Activated B cell treated with CpG ODN at 0.5 μM for 24 hours (primary cell): ENCODE results near the gene LRRC1. TPM values are rescaled to one million over a fixed set of nuclear protein-coding genes. Genes with fewer than 3 reads are reported as not detected.

Experiments
- ATAC-seq: fragments of 200-7000 bp; cut with Tn5 transposase; one replicate; pipeline ENCODE4 v1.10.0; 2021; ENCODE audit warnings: low read depth, mild to moderate bottlenecking, moderate library complexity
- CTCF ChIA-PET: fragments of 350-600 bp; sonication (Branson Sonifier 250); formaldehyde crosslinking; loops from one replicate; lab custom pipeline; 2021; ENCODE audit warnings: antibody characterized with exemption; lab: Charles Lee
- POLR2A ChIA-PET: fragments of 350-600 bp; sonication (Branson Sonifier 250); formaldehyde crosslinking; loops from one replicate; lab custom pipeline; 2021; ENCODE audit warnings: antibody characterized with exemption; lab: Charles Lee
- DNase-seq: peaks from one replicate; pipeline ENCODE4 v3.0.0; 2022
- H3K27ac Mint-ChIP-seq: one replicate; pipeline ENCODE4 v1.8.0; 2020; ENCODE audit warnings: mixed read lengths
- H3K27me3 Mint-ChIP-seq: one replicate; pipeline ENCODE4 v1.8.0; 2021; ENCODE audit warnings: mixed read lengths
- H3K36me3 Mint-ChIP-seq: one replicate; pipeline ENCODE4 v1.8.0; 2021; ENCODE audit warnings: low read depth, mixed read lengths
- H3K4me1 Mint-ChIP-seq: one replicate; pipeline ENCODE4 v1.8.0; 2021; ENCODE audit warnings: mixed read lengths
- H3K4me3 Mint-ChIP-seq: one replicate; pipeline ENCODE4 v1.8.0; 2020; ENCODE audit warnings: mild to moderate bottlenecking, mixed read lengths
- H3K9me3 Mint-ChIP-seq: one replicate; pipeline ENCODE4 v1.8.0; 2020; ENCODE audit warnings: mixed read lengths
- intact Hi-C: fragments of 100-400 bp; cut with micrococcal nuclease; formaldehyde crosslinking; loops from one replicate; pipeline ENCODE4 v1.15.1; 2024
- total RNA-seq: library from RNA; stranded (reverse); gene quantifications from 2 replicates; pipeline ENCODE4 v1.2.3, GENCODE V29; 2022
- TF ChIP-seq, protein P1 (sequence below): fragments of 200-600 bp; IDR thresholded peaks from one replicate; pipeline ENCODE4 v1.8.0; 2022; ENCODE audit warnings: antibody characterized with exemption, mild to moderate bottlenecking

The LRRC1 gene
- total RNA-seq, 1 donor from 2014 or later: 4.7 TPM

DNA sequence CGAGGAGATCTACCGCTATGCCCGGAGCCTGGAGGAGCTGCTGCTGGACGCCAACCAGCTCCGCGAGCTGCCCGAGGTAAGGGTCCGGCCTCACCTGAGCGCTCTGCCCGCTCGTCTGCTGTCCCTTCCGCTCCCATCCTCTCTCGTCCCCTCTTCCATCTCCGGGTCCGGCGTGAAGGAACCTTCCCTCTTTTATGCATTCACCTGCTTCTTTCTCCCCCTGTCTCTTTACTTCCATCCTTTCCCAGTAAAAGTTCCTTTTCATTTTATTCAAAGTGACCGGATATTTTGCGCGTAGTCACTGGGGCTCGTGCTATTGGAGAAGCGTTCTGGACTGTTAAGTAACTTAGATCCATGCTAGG, 516 bp downstream of the LRRC1 start:
- peaks cover 12% of the 10 kb centered on the region for H3K36me3 Mint-ChIP-seq
- TF ChIP-seq, protein P1, sequence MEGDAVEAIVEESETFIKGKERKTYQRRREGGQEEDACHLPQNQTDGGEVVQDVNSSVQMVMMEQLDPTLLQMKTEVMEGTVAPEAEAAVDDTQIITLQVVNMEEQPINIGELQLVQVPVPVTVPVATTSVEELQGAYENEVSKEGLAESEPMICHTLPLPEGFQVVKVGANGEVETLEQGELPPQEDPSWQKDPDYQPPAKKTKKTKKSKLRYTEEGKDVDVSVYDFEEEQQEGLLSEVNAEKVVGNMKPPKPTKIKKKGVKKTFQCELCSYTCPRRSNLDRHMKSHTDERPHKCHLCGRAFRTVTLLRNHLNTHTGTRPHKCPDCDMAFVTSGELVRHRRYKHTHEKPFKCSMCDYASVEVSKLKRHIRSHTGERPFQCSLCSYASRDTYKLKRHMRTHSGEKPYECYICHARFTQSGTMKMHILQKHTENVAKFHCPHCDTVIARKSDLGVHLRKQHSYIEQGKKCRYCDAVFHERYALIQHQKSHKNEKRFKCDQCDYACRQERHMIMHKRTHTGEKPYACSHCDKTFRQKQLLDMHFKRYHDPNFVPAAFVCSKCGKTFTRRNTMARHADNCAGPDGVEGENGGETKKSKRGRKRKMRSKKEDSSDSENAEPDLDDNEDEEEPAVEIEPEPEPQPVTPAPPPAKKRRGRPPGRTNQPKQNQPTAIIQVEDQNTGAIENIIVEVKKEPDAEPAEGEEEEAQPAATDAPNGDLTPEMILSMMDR: no peak
- no peaks in the 10 kb centered on the region for H3K9me3 Mint-ChIP-seq
- peak overlapping the region; percentile 99 for H3K4me3 Mint-ChIP-seq
- CTCF ChIA-PET: interaction anchor here (1.5 to 1.6 kb wide), 2 partner anchors 13 to 67 kb away, joined by 6 read pairs; no protein-coding TSS in a partner anchor
- POLR2A ChIA-PET: interaction anchor here (0.6 to 1.8 kb wide), 7 partner anchors 18 to 800 kb away, joined by 3 to 8 read pairs (median 4); partner anchors contain the start of genes FBXO9, GCLC and GSTA4
- peaks cover 27% of the 10 kb centered on the region for H3K4me1 Mint-ChIP-seq
- no peak for DNase-seq
- peak overlapping the region; percentile 79 for H3K27ac Mint-ChIP-seq
- intact Hi-C loops: loop anchor here (2.0 to 10.0 kb wide), 3 partner anchors 1131 to 1511 kb away; partner anchors contain the start of genes MCM3 and TRAM2
- peaks cover 2% of the 10 kb centered on the region for H3K27me3 Mint-ChIP-seq
- ATAC-seq: no peak

DNA sequence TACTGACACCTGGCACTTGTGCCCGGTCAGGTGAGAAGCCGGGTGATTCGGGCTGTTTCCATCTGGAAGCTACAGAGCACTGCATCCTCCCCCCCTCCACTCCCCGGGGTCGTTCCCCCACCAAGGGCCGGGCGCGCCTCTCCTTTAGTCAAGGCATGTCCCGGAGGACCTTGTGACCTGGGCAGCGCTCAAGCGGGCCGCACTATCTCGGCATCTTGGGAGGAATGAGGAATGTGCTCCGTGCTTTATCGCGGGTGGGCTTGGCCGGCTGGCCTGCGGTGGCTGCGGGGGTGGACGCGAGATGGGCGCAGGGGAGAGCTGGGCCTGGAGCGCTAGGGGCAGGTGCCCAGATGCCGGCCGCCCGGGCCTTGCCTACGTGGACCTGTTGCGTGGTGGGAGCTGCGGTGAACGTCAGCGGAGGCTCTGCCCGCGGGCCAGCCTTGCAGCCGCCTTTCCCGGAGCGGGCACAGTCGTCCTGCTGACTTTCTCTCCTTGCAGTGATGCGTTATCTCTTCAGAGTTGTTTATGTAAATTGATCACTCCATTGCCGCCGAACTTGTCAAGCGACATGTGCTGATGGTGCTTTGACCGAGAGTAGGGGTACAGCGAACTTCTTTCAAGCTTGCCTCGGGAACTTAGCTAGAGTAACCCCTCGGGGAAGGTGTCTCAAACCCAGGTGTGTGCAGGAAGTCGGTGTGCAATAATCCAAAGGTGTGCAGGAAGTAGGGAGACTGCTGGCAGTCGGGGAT, 1.1 kb downstream of the LRRC1 start:
- TF ChIP-seq, protein P1: no peak
- POLR2A ChIA-PET: interaction anchor here (1.8 kb wide), 1 partner anchor 248 kb away, joined by 8 read pairs; no protein-coding TSS in a partner anchor
- no peak for ATAC-seq
- Mint-ChIP-seq H3K4me1 (peaks cover 27% of the 10 kb centered on the region), H3K4me3 (peak overlapping the region; percentile 99), H3K9me3 (no peaks in the 10 kb centered on the region), H3K27me3 (peaks cover 2% of the 10 kb centered on the region), H3K36me3 (peaks cover 12% of the 10 kb centered on the region), H3K27ac (peak overlapping the region; percentile 79)
- intact Hi-C loops: loop anchor here (2.0 to 10.0 kb wide), 3 partner anchors 1131 to 1511 kb away; partner anchors contain the start of genes MCM3 and TRAM2
- CTCF ChIA-PET: interaction anchor here (1.6 kb wide), 1 partner anchor 13 kb away, joined by 6 read pairs; no protein-coding TSS in a partner anchor
- DNase-seq: peak; percentile 26

DNA sequence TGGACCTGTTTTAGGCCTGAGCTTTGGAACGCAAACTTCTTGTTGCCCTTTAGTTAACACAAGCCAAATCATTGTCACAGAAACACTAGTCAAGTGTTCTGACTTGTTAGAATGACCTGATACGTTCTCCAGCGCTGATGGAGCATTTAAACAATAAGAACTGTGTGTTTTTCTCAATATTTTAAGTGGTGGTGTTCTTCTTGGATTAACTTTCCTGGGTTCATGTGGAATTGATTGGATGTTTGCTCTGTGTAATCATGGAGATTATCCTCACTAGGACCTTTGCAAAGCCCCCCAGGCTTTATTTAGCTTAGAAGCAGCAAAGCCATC, 1.6 kb downstream of the LRRC1 start:
- ATAC-seq (no peak), DNase-seq (no peak)
- CTCF ChIA-PET: interaction anchor here (1.6 kb wide), 1 partner anchor 12 kb away, joined by 6 read pairs; no protein-coding TSS in a partner anchor
- H3K4me3 Mint-ChIP-seq: peak overlapping the region; percentile 99
- no peaks in the 10 kb centered on the region for H3K9me3 Mint-ChIP-seq
- peaks cover 12% of the 10 kb centered on the region for H3K36me3 Mint-ChIP-seq
- H3K27me3 Mint-ChIP-seq: peaks cover 2% of the 10 kb centered on the region
- TF ChIP-seq, protein P1: no peak
- intact Hi-C loops: loop anchor here (10.0 kb wide), 2 partner anchors 1132 to 1512 kb away; partner anchors contain the start of gene MCM3
- H3K4me1 Mint-ChIP-seq: peaks cover 27% of the 10 kb centered on the region
- POLR2A ChIA-PET: no interaction called here
- H3K27ac Mint-ChIP-seq: peak overlapping the region; percentile 30

DNA sequence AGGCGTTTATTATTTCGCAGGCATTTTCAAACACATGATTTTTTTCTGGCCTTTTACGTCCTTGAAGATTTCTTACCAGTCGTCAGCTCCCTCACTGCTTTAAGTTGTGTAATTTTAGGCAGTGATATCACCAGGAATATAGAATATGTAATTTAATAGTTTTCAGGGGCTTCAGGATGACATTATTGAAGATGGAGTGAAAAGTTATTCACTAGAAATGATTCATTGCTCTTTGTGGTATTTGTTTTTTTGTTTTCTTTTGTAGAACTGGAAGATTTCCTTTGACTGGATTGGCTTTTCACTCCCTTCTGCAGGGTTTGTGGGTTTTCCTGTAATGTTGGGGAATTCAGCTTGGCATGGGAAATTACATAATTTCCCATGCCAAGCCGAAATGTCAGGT, 2.0 kb downstream of the LRRC1 start:
- POLR2A ChIA-PET: no interaction called here
- H3K9me3 Mint-ChIP-seq: no peaks in the 10 kb centered on the region
- H3K4me3 Mint-ChIP-seq: peak overlapping the region; percentile 99

More for the DNA sequence above, 2.0 kb downstream of the LRRC1 start:
- peaks cover 2% of the 10 kb centered on the region for H3K27me3 Mint-ChIP-seq
- DNase-seq (no peak), ATAC-seq (no peak)
- intact Hi-C loops: loop anchor here (10.0 kb wide), 2 partner anchors 1132 to 1512 kb away; partner anchors contain the start of gene MCM3
- CTCF ChIA-PET: no interaction called here
- H3K36me3 Mint-ChIP-seq: peaks cover 12% of the 10 kb centered on the region
- TF ChIP-seq, protein P1: no peak
- peaks cover 27% of the 10 kb centered on the region for H3K4me1 Mint-ChIP-seq
- H3K27ac Mint-ChIP-seq: no peak overlapping the region
